OCI-LY7 (cell line): ENCODE results near the gene TRAF5. TPM values are rescaled to one million over a fixed set of nuclear protein-coding genes. Genes with fewer than 3 reads are reported as not detected.

Source experiments
- BruUV-seq: library from RNA; stranded (reverse); fragments of 400-500 nt; replicated peaks from 2 replicates; lab custom pipeline; 2021; lab: Mats Ljungman, UMichigan
- CTCF ChIA-PET: fragments of 300-600 bp; sonication (Branson Sonifier 250); formaldehyde crosslinking; loops from one replicate; lab custom pipeline; 2022; ENCODE audit warnings: antibody characterized with exemption; ENCODE audit not compliant: unreplicated experiment; lab: Charles Lee
- POLR2A ChIA-PET: fragments of 300-600 bp; sonication (Branson Sonifier 250); formaldehyde crosslinking; loops from one replicate; lab custom pipeline; 2022; ENCODE audit warnings: antibody characterized with exemption; lab: Charles Lee
- DNase-seq: peaks from one replicate; pipeline ENCODE4 v3.0.0-alpha.2; 2015; ENCODE audit warnings: low spot score
- H2AFZ ChIP-seq: fragments of 200-600 bp; sonication (generic), shearing (Covaris generic); 2 replicates; pipeline ENCODE4 v1.6.1; 2014; ENCODE audit warnings: mild to moderate bottlenecking, antibody characterized with exemption, low read length, moderate library complexity
- H3K27ac ChIP-seq: fragments of 200-600 bp; sonication (generic); 2 replicates; pipeline ENCODE4 v1.5.1; 2014; ENCODE audit warnings: mixed run types, low read depth, mild to moderate bottlenecking, moderate library complexity, low read length, inconsistent platforms; ENCODE audit not compliant: poor library complexity, severe bottlenecking
- H3K36me3 ChIP-seq: fragments of 200-600 bp; sonication (generic); 2 replicates; pipeline ENCODE4 v1.6.1; 2014; ENCODE audit warnings: mild to moderate bottlenecking, antibody characterized with exemption, low read length, moderate library complexity, mixed read lengths; ENCODE audit not compliant: insufficient read depth
- H3K4me1 ChIP-seq: fragments of 200-600 bp; sonication (generic); 2 replicates; pipeline ENCODE4 v1.5.1; 2014; ENCODE audit warnings: mild to moderate bottlenecking, low read length; ENCODE audit not compliant: insufficient read depth, poor library complexity, severe bottlenecking
- H3K4me2 ChIP-seq: fragments of 200-600 bp; sonication (generic); 2 replicates; pipeline ENCODE4 v1.6.1; 2014; ENCODE audit warnings: mild to moderate bottlenecking, low read length
- H3K4me3 ChIP-seq: fragments of 200-600 bp; sonication (generic); 2 replicates; pipeline ENCODE4 v1.5.1; 2014; ENCODE audit warnings: mild to moderate bottlenecking, low read depth, low read length; ENCODE audit not compliant: poor library complexity, severe bottlenecking
- H3K79me2 ChIP-seq: fragments of 200-600 bp; sonication (generic); 2 replicates; pipeline ENCODE4 v1.6.1; 2016; ENCODE audit warnings: low read depth, mild to moderate bottlenecking, low read length, moderate library complexity, mixed read lengths; ENCODE audit not compliant: insufficient read depth
- H3K9me2 ChIP-seq: fragments of 200-600 bp; sonication (generic); 2 replicates; pipeline ENCODE4 v1.6.1; 2016; ENCODE audit warnings: mild to moderate bottlenecking, low read length, mixed read lengths; ENCODE audit not compliant: insufficient read depth
- H3K9me3 ChIP-seq: fragments of 200-600 bp; sonication (generic); 2 replicates; pipeline ENCODE4 v1.6.1; 2014; ENCODE audit warnings: mild to moderate bottlenecking, mixed run types, low read length, mixed read lengths
- H4K20me1 ChIP-seq: fragments of 200-600 bp; sonication (generic); 2 replicates; pipeline ENCODE4 v1.6.1; 2014; ENCODE audit warnings: mild to moderate bottlenecking, antibody characterized with exemption, low read length, moderate library complexity, mixed read lengths; ENCODE audit not compliant: insufficient read depth
- EZH2phosphoT487 ChIP-seq: fragments of 200-600 bp; sonication (generic); IDR thresholded peaks from 2 replicates; pipeline ENCODE4 v1.6.1; 2018; ENCODE audit warnings: low read depth, borderline replicate concordance, mild to moderate bottlenecking, mixed run types, antibody characterized with exemption, low read length, moderate library complexity, mixed read lengths
- intact Hi-C: fragments of 100-400 bp; cut with micrococcal nuclease; formaldehyde crosslinking; loops from one replicate; pipeline ENCODE4 v1.10.0; 2022; ENCODE audit not compliant: unreplicated experiment
- total RNA-seq, 2 experiments: library from RNA; depleted of rRNA in 1 of 2; stranded (reverse); fragments of >200 nt in 1 of 2; shearing (Covaris generic) in 1 of 2; gene quantifications; 2 replicates each; pipeline ENCODE4 v1.2.3, GENCODE V29; 2014 to 2022
- TF ChIP-seq, protein P1 (sequence below): fragments of 200-600 bp; sonication (generic); conservative IDR thresholded peaks from 2 replicates; pipeline ENCODE4 v1.5.1; 2014; ENCODE audit warnings: mild to moderate bottlenecking, antibody characterized with exemption, low read length, moderate library complexity, mixed read lengths

Gene TRAF5
- total RNA-seq, 2 experiments from 2014 or later: 24.2 to 54.4 TPM

DNA sequence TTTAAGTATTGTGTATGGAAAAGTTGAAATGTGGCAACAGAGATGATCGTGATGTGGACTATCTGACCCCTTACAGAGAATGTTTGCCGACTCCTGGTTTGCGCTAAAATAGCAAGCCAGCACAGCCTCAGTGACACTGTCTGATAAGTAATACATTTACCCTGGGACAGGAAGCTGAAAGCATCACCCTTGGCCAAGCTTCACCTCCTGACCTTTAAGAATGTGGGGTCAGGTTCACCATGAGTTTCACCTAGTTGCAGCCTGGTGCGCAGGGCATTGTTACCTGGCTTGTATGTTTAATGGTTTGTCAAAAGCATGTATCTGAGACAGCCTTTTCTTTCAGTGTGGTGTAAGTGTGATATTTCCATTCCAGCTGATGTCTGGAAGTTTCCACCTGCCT, 29.2 kb downstream of the TRAF5 start:
- CTCF ChIA-PET: no interaction called here
- no peak overlapping the region for H3K27ac ChIP-seq
- no peak overlapping the region for H2AFZ ChIP-seq
- POLR2A ChIA-PET: interaction anchor here (0.5 to 3.0 kb wide), 4 partner anchors 19 to 96 kb away, joined by 3 to 14 read pairs (median 6); no protein-coding TSS in a partner anchor
- peaks cover 10% of the 10 kb centered on the region; the same call in 1 of the 2 replicates for H3K9me3 ChIP-seq
- intact Hi-C loops: no loop called here
- peaks cover 14% of the 10 kb centered on the region for H3K4me1 ChIP-seq
- H3K36me3 ChIP-seq: peaks cover 59% of the 10 kb centered on the region
- BruUV-seq: no TSS peak
- TF ChIP-seq, protein P1, sequence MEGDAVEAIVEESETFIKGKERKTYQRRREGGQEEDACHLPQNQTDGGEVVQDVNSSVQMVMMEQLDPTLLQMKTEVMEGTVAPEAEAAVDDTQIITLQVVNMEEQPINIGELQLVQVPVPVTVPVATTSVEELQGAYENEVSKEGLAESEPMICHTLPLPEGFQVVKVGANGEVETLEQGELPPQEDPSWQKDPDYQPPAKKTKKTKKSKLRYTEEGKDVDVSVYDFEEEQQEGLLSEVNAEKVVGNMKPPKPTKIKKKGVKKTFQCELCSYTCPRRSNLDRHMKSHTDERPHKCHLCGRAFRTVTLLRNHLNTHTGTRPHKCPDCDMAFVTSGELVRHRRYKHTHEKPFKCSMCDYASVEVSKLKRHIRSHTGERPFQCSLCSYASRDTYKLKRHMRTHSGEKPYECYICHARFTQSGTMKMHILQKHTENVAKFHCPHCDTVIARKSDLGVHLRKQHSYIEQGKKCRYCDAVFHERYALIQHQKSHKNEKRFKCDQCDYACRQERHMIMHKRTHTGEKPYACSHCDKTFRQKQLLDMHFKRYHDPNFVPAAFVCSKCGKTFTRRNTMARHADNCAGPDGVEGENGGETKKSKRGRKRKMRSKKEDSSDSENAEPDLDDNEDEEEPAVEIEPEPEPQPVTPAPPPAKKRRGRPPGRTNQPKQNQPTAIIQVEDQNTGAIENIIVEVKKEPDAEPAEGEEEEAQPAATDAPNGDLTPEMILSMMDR: no peak
- no peak for TF ChIP-seq EZH2phosphoT487
- no peaks in the 10 kb centered on the region for H4K20me1 ChIP-seq
- DNase-seq: no peak
- no peaks in the 10 kb centered on the region for H3K9me2 ChIP-seq
- H3K4me2 ChIP-seq: no peak overlapping the region
- H3K4me3 ChIP-seq: no peak overlapping the region
- H3K79me2 ChIP-seq: peaks cover 8% of the 10 kb centered on the region; the same call in 1 of the 2 replicates

DNA sequence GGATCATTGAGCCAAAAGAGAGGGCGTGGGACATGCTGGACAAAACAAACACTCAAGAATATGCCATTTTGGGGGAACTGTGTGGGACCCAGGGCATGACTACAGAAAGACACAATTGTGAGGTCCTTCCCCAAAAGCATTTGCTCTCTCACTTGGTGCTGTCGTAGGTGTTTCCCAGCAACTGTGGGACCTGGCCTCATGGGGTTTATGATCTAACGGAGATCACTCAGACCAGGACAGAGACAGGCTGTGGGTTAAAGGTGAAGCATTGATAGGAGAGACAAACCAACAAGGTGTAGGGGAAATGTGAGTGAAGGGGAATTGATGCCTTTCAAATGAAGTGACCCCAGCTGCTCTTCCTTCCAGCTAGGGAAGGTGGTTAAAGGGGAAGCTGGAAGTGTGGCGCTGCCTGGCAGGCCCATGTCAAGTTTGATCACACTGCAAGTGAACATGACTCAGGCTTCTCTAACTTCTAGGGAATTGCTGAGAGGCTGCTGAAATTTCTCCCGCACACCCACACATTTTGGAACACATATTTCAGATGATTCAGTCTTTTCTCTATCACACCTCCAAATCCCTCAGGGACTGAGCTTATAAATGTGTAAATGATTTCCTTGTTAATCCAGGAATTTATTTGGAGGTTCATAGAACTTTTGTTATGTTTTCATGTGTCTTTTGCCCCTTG, 30.2 kb downstream of the TRAF5 start:
- no peaks in the 10 kb centered on the region for H3K9me2 ChIP-seq
- no peaks in the 10 kb centered on the region for H4K20me1 ChIP-seq
- ChIA-PET POLR2A (interaction anchor here (1.0 to 2.1 kb wide), 4 partner anchors 10 to 31 kb away, joined by 3 to 6 read pairs (median 4); no protein-coding TSS in a partner anchor), CTCF (interaction anchor here (0.6 kb wide), 1 partner anchor 28 kb away, joined by 3 read pairs; no protein-coding TSS in a partner anchor)
- H3K27ac ChIP-seq: no peak overlapping the region
- H3K4me3 ChIP-seq: no peak overlapping the region
- peaks cover 61% of the 10 kb centered on the region for H3K36me3 ChIP-seq
- H3K4me1 ChIP-seq: peaks cover 14% of the 10 kb centered on the region
- no peak overlapping the region for H2AFZ ChIP-seq
- BruUV-seq: TSS peak; percentile 13
- H3K79me2 ChIP-seq: peaks cover 8% of the 10 kb centered on the region; the same call in 1 of the 2 replicates
- intact Hi-C loops: no loop called here
- TF ChIP-seq EZH2phosphoT487: no peak
- TF ChIP-seq, protein P1: no peak
- peaks cover 3% of the 10 kb centered on the region; the same call in 1 of the 2 replicates for H3K9me3 ChIP-seq
- no peak for DNase-seq
- no peak overlapping the region for H3K4me2 ChIP-seq

DNA sequence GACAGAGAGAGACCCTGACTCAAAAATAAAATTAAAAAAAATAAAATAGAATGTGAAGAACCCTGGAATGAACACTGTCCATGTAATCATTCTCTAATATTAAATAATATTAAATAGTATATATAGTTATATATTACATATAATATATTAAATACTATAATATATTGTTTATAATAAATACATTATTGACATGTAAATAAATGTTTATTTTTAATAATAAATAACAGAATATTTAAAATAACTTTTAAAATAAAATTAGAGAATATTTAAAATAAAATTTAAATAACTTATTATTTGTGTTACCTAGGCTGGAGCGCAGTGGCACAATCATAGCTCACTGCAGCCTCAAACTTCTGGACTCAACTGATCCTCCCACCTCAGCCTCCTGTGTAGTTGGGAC, 32.1 kb downstream of the TRAF5 start:
- ChIA-PET POLR2A (interaction anchor here (2.8 kb wide), 1 partner anchor 32 kb away, joined by 8 read pairs; the partner anchor contains the start of gene TRAF5), CTCF (no interaction called here)
- DNase-seq: no peak
- TF ChIP-seq, protein P1: no peak
- no peak for TF ChIP-seq EZH2phosphoT487
- Histone ChIP-seq H3K4me3 (no peak overlapping the region), H3K4me2 (no peak overlapping the region), H3K9me3 (no peaks in the 10 kb centered on the region), H2AFZ (no peak overlapping the region), H3K9me2 (no peaks in the 10 kb centered on the region), H3K27ac (no peak overlapping the region), H3K79me2 (no peaks in the 10 kb centered on the region), H3K4me1 (peaks cover 4% of the 10 kb centered on the region), H4K20me1 (no peaks in the 10 kb centered on the region), H3K36me3 (peaks cover 63% of the 10 kb centered on the region)
- intact Hi-C loops: no loop called here
- no TSS peak for BruUV-seq
